Activated T-cell treated with anti-CD3 and anti-CD28 coated beads, Interleukin-2, amount 50 U/mL, for 24 hours (primary cell): ENCODE results near the gene PLCB4.
"Not testable (repeated sequence)": the region's sequence is repeated elsewhere in the genome, so short reads cannot be mapped to it uniquely, and the experiment has no call there.

Experiments
- DNase-seq: peaks from one replicate; pipeline ENCODE4 v3.0.0-alpha.2; 2020
- H3K27ac Mint-ChIP-seq: 2 replicates; pipeline ENCODE4 v1.8.0; 2020; ENCODE audit warnings: mild to moderate bottlenecking, mixed read lengths
- H3K27me3 Mint-ChIP-seq: 2 replicates; pipeline ENCODE4 v1.8.0; 2020; ENCODE audit warnings: mixed read lengths
- H3K36me3 Mint-ChIP-seq: 2 replicates; pipeline ENCODE4 v1.8.0; 2020; ENCODE audit warnings: low read depth, mixed read lengths
- H3K4me1 Mint-ChIP-seq: 2 replicates; pipeline ENCODE4 v1.8.0; 2020; ENCODE audit warnings: low read depth, mixed read lengths
- H3K4me3 Mint-ChIP-seq: 2 replicates; pipeline ENCODE4 v1.8.0; 2020; ENCODE audit warnings: mild to moderate bottlenecking, moderate library complexity, mixed read lengths
- H3K9me3 Mint-ChIP-seq: 2 replicates; pipeline ENCODE4 v1.8.0; 2020; ENCODE audit warnings: mixed read lengths

The PLCB4 gene

GRCh38 chr20:9367328-9367727 is 298.4 kb downstream of the PLCB4 start:
- DNase-seq: no peak
- H3K27me3 Mint-ChIP-seq: no peaks in the 10 kb centered on the region
- H3K9me3 Mint-ChIP-seq: no peaks in the 10 kb centered on the region
- H3K27ac Mint-ChIP-seq: no peak overlapping the region
- no peaks in the 10 kb centered on the region for H3K36me3 Mint-ChIP-seq
- no peaks in the 10 kb centered on the region for H3K4me1 Mint-ChIP-seq
- no peak overlapping the region for H3K4me3 Mint-ChIP-seq

- no peak overlapping the region for H3K4me3 Mint-ChIP-seq
- H3K27me3 Mint-ChIP-seq: no peaks in the 10 kb centered on the region
- no peaks in the 10 kb centered on the region for H3K36me3 Mint-ChIP-seq
- DNase-seq: no peak
- H3K9me3 Mint-ChIP-seq: no peaks in the 10 kb centered on the region
- H3K27ac Mint-ChIP-seq: no peak overlapping the region
- H3K4me1 Mint-ChIP-seq: no peaks in the 10 kb centered on the region
Measured at GRCh38 chr20:9367746-9368145, 298.9 kb downstream of the PLCB4 start.

- DNase-seq: no peak
- no peaks in the 10 kb centered on the region for H3K36me3 Mint-ChIP-seq
- H3K4me3 Mint-ChIP-seq: no peak overlapping the region
Measured at GRCh38 chr20:9368893-9369292, 300.0 kb downstream of the PLCB4 start.

GRCh38 chr20:9369557-9369956 is 300.7 kb downstream of the PLCB4 start:
- H3K4me1 Mint-ChIP-seq: no peaks in the 10 kb centered on the region
- H3K9me3 Mint-ChIP-seq: no peaks in the 10 kb centered on the region
- no peak overlapping the region for H3K27ac Mint-ChIP-seq
- H3K4me3 Mint-ChIP-seq: no peak overlapping the region
- no peaks in the 10 kb centered on the region for H3K27me3 Mint-ChIP-seq
- DNase-seq: no peak
- no peaks in the 10 kb centered on the region for H3K36me3 Mint-ChIP-seq

More at GRCh38 chr20:9368893-9369292, 300.0 kb downstream of the PLCB4 start:
- Mint-ChIP-seq H3K27me3 (no peaks in the 10 kb centered on the region), H3K27ac (no peak overlapping the region), H3K4me1 (no peaks in the 10 kb centered on the region), H3K9me3 (no peaks in the 10 kb centered on the region)

GRCh38 chr20:9374072-9374471 is 305.2 kb downstream of the PLCB4 start:
- no peak overlapping the region for H3K27ac Mint-ChIP-seq
- no peak overlapping the region for H3K4me3 Mint-ChIP-seq
- H3K9me3 Mint-ChIP-seq: no peaks in the 10 kb centered on the region
- no peaks in the 10 kb centered on the region for H3K4me1 Mint-ChIP-seq
- DNase-seq: no peak
- no peaks in the 10 kb centered on the region for H3K27me3 Mint-ChIP-seq
- no peaks in the 10 kb centered on the region for H3K36me3 Mint-ChIP-seq

GRCh38 chr20:9374480-9374879 is 305.6 kb downstream of the PLCB4 start:
- DNase-seq: no peak
- no peaks in the 10 kb centered on the region for H3K27me3 Mint-ChIP-seq
- H3K36me3 Mint-ChIP-seq: no peaks in the 10 kb centered on the region
- H3K27ac Mint-ChIP-seq: no peak overlapping the region
- no peaks in the 10 kb centered on the region for H3K9me3 Mint-ChIP-seq
- no peaks in the 10 kb centered on the region for H3K4me1 Mint-ChIP-seq
- no peak overlapping the region for H3K4me3 Mint-ChIP-seq

GRCh38 chr20:9375221-9375681 is 306.4 kb downstream of the PLCB4 start:
- Mint-ChIP-seq H3K27ac (no peak overlapping the region), H3K27me3 (no peaks in the 10 kb centered on the region), H3K4me3 (no peak overlapping the region), H3K9me3 (no peaks in the 10 kb centered on the region), H3K4me1 (no peaks in the 10 kb centered on the region), H3K36me3 (no peaks in the 10 kb centered on the region)
- DNase-seq: no peak

- Mint-ChIP-seq H3K9me3 (no peaks in the 10 kb centered on the region), H3K4me1 (no peaks in the 10 kb centered on the region)
Measured at GRCh38 chr20:9377007-9377406, 308.1 kb downstream of the PLCB4 start.

GRCh38 chr20:9385345-9386310 is 316.7 kb downstream of the PLCB4 start:
- not testable (repeated sequence) for H3K4me1 Mint-ChIP-seq, H3K27me3 Mint-ChIP-seq, H3K36me3 Mint-ChIP-seq, H3K4me3 Mint-ChIP-seq, DNase-seq, H3K27ac Mint-ChIP-seq, H3K9me3 Mint-ChIP-seq

More at GRCh38 chr20:9377007-9377406, 308.1 kb downstream of the PLCB4 start:
- H3K27me3 Mint-ChIP-seq: no peaks in the 10 kb centered on the region
- no peak overlapping the region for H3K27ac Mint-ChIP-seq
- H3K36me3 Mint-ChIP-seq: no peaks in the 10 kb centered on the region
- no peak overlapping the region for H3K4me3 Mint-ChIP-seq
- no peak for DNase-seq

GRCh38 chr20:9388160-9388812 is 319.4 kb downstream of the PLCB4 start:
- Mint-ChIP-seq H3K27ac (no peak overlapping the region), H3K4me3 (no peak overlapping the region), H3K9me3 (peaks cover 3% of the 10 kb centered on the region), H3K4me1 (no peaks in the 10 kb centered on the region), H3K36me3 (no peaks in the 10 kb centered on the region), H3K27me3 (no peaks in the 10 kb centered on the region)
- DNase-seq: no peak

GRCh38 chr20:9388813-9389161 is 319.9 kb downstream of the PLCB4 start:
- DNase-seq: no peak
- Mint-ChIP-seq H3K4me1 (no peaks in the 10 kb centered on the region), H3K27ac (no peak overlapping the region), H3K27me3 (no peaks in the 10 kb centered on the region), H3K36me3 (no peaks in the 10 kb centered on the region), H3K4me3 (no peak overlapping the region), H3K9me3 (peaks cover 3% of the 10 kb centered on the region)

GRCh38 chr20:9389346-9389745 is 320.5 kb downstream of the PLCB4 start:
- no peak overlapping the region for H3K27ac Mint-ChIP-seq
- no peak for DNase-seq
- H3K4me3 Mint-ChIP-seq: no peak overlapping the region
- H3K9me3 Mint-ChIP-seq: peaks cover 3% of the 10 kb centered on the region
- no peaks in the 10 kb centered on the region for H3K27me3 Mint-ChIP-seq
- no peaks in the 10 kb centered on the region for H3K4me1 Mint-ChIP-seq
- no peaks in the 10 kb centered on the region for H3K36me3 Mint-ChIP-seq

- H3K36me3 Mint-ChIP-seq: no peaks in the 10 kb centered on the region
- DNase-seq: no peak
- no peaks in the 10 kb centered on the region for H3K27me3 Mint-ChIP-seq
- H3K27ac Mint-ChIP-seq: no peak overlapping the region
- no peak overlapping the region for H3K4me3 Mint-ChIP-seq
- peaks cover 3% of the 10 kb centered on the region for H3K9me3 Mint-ChIP-seq
- no peaks in the 10 kb centered on the region for H3K4me1 Mint-ChIP-seq
Measured at GRCh38 chr20:9390441-9390840, 321.6 kb downstream of the PLCB4 start.

- H3K9me3 Mint-ChIP-seq: no peaks in the 10 kb centered on the region
- no peak for DNase-seq
- no peak overlapping the region for H3K4me3 Mint-ChIP-seq
- H3K27ac Mint-ChIP-seq: no peak overlapping the region
- no peaks in the 10 kb centered on the region for H3K36me3 Mint-ChIP-seq
- H3K4me1 Mint-ChIP-seq: no peaks in the 10 kb centered on the region
- H3K27me3 Mint-ChIP-seq: no peaks in the 10 kb centered on the region
Measured at GRCh38 chr20:9392892-9393857, 324.3 kb downstream of the PLCB4 start.
